Activated naive CD4-positive, alpha-beta T cell treated with anti-CD3 and anti-CD28 coated beads for 36 hours (primary cell): ENCODE results near the gene ESR1. TPM values are rescaled to one million over a fixed set of nuclear protein-coding genes. Genes with fewer than 3 reads are reported as not detected.
"Not testable (repeated sequence)": the region's sequence is repeated elsewhere in the genome, so short reads cannot be mapped to it uniquely, and the experiment has no call there.

Source experiments
- CTCF ChIA-PET: fragments of 350-600 bp; sonication (Branson Sonifier 250); formaldehyde crosslinking; loops from one replicate; lab custom pipeline; 2021; ENCODE audit warnings: antibody characterized with exemption; lab: Charles Lee
- DNase-seq: peaks from one replicate; pipeline ENCODE4 v3.0.0-alpha.2; 2020
- H3K27ac Mint-ChIP-seq: one replicate; pipeline ENCODE4 v1.8.0; 2021; ENCODE audit warnings: mild to moderate bottlenecking, mixed read lengths
- H3K27me3 Mint-ChIP-seq: one replicate; pipeline ENCODE4 v1.8.0; 2021; ENCODE audit warnings: low read depth, mixed read lengths
- H3K36me3 Mint-ChIP-seq: one replicate; pipeline ENCODE4 v1.8.0; 2021; ENCODE audit warnings: low read depth, mixed read lengths
- H3K4me1 Mint-ChIP-seq: one replicate; pipeline ENCODE4 v1.8.0; 2021; ENCODE audit warnings: low read depth, mixed read lengths
- H3K4me3 Mint-ChIP-seq: one replicate; pipeline ENCODE4 v1.8.0; 2021; ENCODE audit warnings: mild to moderate bottlenecking, moderate library complexity, mixed read lengths
- H3K9me3 Mint-ChIP-seq: one replicate; pipeline ENCODE4 v1.8.0; 2021; ENCODE audit warnings: mixed read lengths
- intact Hi-C: fragments of 100-400 bp; cut with micrococcal nuclease; formaldehyde crosslinking; loops from one replicate; pipeline ENCODE4 v1.15.1; 2023
- total RNA-seq, 2 experiments: library from RNA; stranded (reverse); gene quantifications; one replicate each; pipeline ENCODE4 v1.2.3, GENCODE V29; 2021

The ESR1 gene
- total RNA-seq, 2 experiments from 2014 or later: 0.52 to 0.54 TPM

GRCh38 chr6:152002306-152002705 lies 194.8 kb downstream of the ESR1 start:
- no peak for DNase-seq
- Mint-ChIP-seq H3K4me1 (no peaks in the 10 kb centered on the region), H3K4me3 (no peak overlapping the region), H3K36me3 (no peaks in the 10 kb centered on the region), H3K27me3 (no peaks in the 10 kb centered on the region), H3K9me3 (no peaks in the 10 kb centered on the region), H3K27ac (no peak overlapping the region)
- CTCF ChIA-PET: interaction anchor here (0.6 to 0.7 kb wide), 2 partner anchors 31 to 237 kb away, joined by 3 read pairs; no protein-coding TSS in a partner anchor
- intact Hi-C loops: no loop called here

- Mint-ChIP-seq H3K27ac (no peak overlapping the region), H3K27me3 (no peaks in the 10 kb centered on the region), H3K4me1 (no peaks in the 10 kb centered on the region), H3K9me3 (no peaks in the 10 kb centered on the region), H3K36me3 (no peaks in the 10 kb centered on the region), H3K4me3 (no peak overlapping the region)
- no peak for DNase-seq
- CTCF ChIA-PET: interaction anchor here (0.6 kb wide), 1 partner anchor 133 kb away, joined by 3 read pairs; no protein-coding TSS in a partner anchor
- intact Hi-C loops: no loop called here
Measured at GRCh38 chr6:152004036-152004566, 196.6 kb downstream of the ESR1 start.

GRCh38 chr6:152004896-152005295 lies 197.4 kb downstream of the ESR1 start:
- no peaks in the 10 kb centered on the region for H3K27me3 Mint-ChIP-seq
- CTCF ChIA-PET: no interaction called here
- H3K4me3 Mint-ChIP-seq: no peak overlapping the region
- H3K9me3 Mint-ChIP-seq: no peaks in the 10 kb centered on the region
- no peak for DNase-seq
- H3K27ac Mint-ChIP-seq: no peak overlapping the region
- H3K36me3 Mint-ChIP-seq: no peaks in the 10 kb centered on the region
- H3K4me1 Mint-ChIP-seq: no peaks in the 10 kb centered on the region
- intact Hi-C loops: no loop called here

DNA sequence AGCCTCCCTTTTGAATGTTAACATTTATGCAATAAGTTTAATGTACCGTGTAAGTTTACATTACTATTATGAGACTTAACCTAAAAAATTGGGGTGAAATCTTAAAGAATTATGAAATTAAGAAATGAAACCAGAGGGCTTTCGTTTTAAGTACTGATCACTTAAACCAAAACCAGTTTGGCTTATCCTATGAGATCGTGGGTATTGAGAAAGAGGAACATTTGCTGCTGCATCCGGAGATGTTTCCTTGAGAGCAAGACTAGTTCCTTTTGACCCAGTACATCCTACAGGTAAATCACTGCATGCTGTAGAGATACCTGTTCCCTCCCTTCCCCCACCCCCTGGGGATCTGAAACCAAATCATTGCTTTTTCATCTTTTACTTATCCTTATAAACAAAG lies 201.3 kb downstream of the ESR1 start:
- DNase-seq: no peak
- intact Hi-C loops: no loop called here
- H3K36me3 Mint-ChIP-seq: peaks cover 3% of the 10 kb centered on the region
- H3K4me3 Mint-ChIP-seq: no peak overlapping the region
- no peak overlapping the region for H3K27ac Mint-ChIP-seq
- H3K27me3 Mint-ChIP-seq: no peaks in the 10 kb centered on the region
- H3K9me3 Mint-ChIP-seq: no peaks in the 10 kb centered on the region
- no peaks in the 10 kb centered on the region for H3K4me1 Mint-ChIP-seq
- CTCF ChIA-PET: no interaction called here

DNA sequence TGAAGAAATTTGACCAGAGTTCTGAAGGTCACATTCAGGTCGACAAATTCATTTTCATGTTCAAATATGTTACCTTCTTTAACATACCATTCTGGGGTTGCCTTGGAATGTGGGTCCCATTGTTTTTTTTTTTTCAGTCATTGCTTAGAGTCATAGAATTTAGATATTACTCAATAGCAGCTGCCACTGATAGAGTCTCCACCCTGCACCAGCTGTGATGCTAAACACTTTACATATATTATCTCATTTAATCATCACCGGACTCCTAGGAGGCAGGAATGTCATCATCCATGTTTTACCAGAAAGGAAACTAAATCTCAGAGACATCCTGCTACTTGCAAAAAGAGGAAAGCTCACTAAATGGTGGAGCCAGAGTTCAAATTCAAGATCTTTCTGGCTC lies 204.7 kb downstream of the ESR1 start:
- CTCF ChIA-PET: no interaction called here
- no peaks in the 10 kb centered on the region for H3K27me3 Mint-ChIP-seq
- no peaks in the 10 kb centered on the region for H3K9me3 Mint-ChIP-seq
- intact Hi-C loops: no loop called here
- no peak for DNase-seq
- H3K4me3 Mint-ChIP-seq: no peak overlapping the region
- H3K27ac Mint-ChIP-seq: no peak overlapping the region
- no peaks in the 10 kb centered on the region for H3K4me1 Mint-ChIP-seq
- H3K36me3 Mint-ChIP-seq: peaks cover 4% of the 10 kb centered on the region

- Mint-ChIP-seq H3K27me3 (no peaks in the 10 kb centered on the region), H3K27ac (no peak overlapping the region), H3K36me3 (peaks cover 9% of the 10 kb centered on the region), H3K9me3 (peaks cover 5% of the 10 kb centered on the region), H3K4me3 (no peak overlapping the region), H3K4me1 (no peaks in the 10 kb centered on the region)
- CTCF ChIA-PET: no interaction called here
- DNase-seq: no peak
- intact Hi-C loops: no loop called here
Measured at GRCh38 chr6:152018876-152019275, 211.4 kb downstream of the ESR1 start.

- no peaks in the 10 kb centered on the region for H3K27me3 Mint-ChIP-seq
- H3K9me3 Mint-ChIP-seq: peaks cover 5% of the 10 kb centered on the region
- H3K4me3 Mint-ChIP-seq: no peak overlapping the region
- no peak for DNase-seq
- H3K27ac Mint-ChIP-seq: no peak overlapping the region
- H3K36me3 Mint-ChIP-seq: peaks cover 7% of the 10 kb centered on the region
- CTCF ChIA-PET: no interaction called here
- H3K4me1 Mint-ChIP-seq: no peaks in the 10 kb centered on the region
- intact Hi-C loops: no loop called here
Measured at GRCh38 chr6:152022303-152022702, 214.8 kb downstream of the ESR1 start.

GRCh38 chr6:152023613-152024012 lies 216.1 kb downstream of the ESR1 start:
- intact Hi-C loops: no loop called here
- Mint-ChIP-seq H3K4me3 (no peak overlapping the region), H3K27me3 (no peaks in the 10 kb centered on the region), H3K4me1 (no peaks in the 10 kb centered on the region), H3K36me3 (peaks cover 7% of the 10 kb centered on the region), H3K27ac (no peak overlapping the region), H3K9me3 (peaks cover 5% of the 10 kb centered on the region)
- CTCF ChIA-PET: no interaction called here
- no peak for DNase-seq

DNA sequence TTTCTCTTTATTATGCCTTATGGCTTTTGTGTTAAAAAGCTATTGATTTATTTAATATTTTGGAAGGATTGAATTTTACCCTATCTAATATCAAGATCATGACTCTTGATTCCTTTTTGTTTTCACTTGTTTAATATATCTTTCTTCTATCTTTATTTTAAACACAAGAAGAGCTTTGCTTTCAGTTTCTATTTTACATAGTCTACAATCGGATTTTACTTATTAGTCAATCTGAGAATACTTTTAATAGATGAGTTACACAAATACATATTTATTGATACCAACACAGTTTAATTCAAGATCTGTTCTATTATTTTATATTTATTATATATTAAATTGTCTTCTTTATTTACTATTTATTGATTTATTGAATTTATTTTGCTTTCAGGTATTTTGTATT lies 218.8 kb downstream of the ESR1 start:
- Mint-ChIP-seq H3K27me3 (no peaks in the 10 kb centered on the region), H3K9me3 (peaks cover 5% of the 10 kb centered on the region), H3K4me1 (no peaks in the 10 kb centered on the region), H3K4me3 (no peak overlapping the region), H3K27ac (no peak overlapping the region), H3K36me3 (peaks cover 9% of the 10 kb centered on the region)
- CTCF ChIA-PET: interaction anchor here (1.6 kb wide), 1 partner anchor 68 kb away, joined by 3 read pairs; no protein-coding TSS in a partner anchor
- DNase-seq: no peak
- intact Hi-C loops: no loop called here

DNA sequence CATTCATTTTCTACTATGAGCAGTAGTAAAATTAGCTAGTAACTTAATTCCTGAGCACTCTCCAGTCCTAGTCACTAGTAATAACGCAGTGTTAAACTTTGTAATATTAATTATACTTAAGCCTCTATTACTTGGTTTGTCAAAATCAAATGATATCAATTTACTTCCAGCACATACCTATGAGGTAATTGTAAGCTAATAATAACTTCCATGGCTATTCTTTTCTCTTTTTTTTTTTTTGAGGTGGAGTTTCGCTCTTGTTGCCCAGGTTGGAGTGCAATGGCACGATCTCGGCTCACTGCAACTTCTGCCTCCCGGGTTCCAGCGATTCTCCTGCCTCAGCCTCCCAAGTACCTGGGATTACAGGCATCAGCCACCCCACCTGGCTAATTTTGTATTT lies 219.3 kb downstream of the ESR1 start:
- H3K4me3 Mint-ChIP-seq, H3K36me3 Mint-ChIP-seq, DNase-seq, H3K27me3 Mint-ChIP-seq, H3K27ac Mint-ChIP-seq, H3K9me3 Mint-ChIP-seq, H3K4me1 Mint-ChIP-seq, intact Hi-C loops: not testable (repeated sequence)
- CTCF ChIA-PET: interaction anchor here (1.6 kb wide), 1 partner anchor 69 kb away, joined by 3 read pairs; no protein-coding TSS in a partner anchor

DNA sequence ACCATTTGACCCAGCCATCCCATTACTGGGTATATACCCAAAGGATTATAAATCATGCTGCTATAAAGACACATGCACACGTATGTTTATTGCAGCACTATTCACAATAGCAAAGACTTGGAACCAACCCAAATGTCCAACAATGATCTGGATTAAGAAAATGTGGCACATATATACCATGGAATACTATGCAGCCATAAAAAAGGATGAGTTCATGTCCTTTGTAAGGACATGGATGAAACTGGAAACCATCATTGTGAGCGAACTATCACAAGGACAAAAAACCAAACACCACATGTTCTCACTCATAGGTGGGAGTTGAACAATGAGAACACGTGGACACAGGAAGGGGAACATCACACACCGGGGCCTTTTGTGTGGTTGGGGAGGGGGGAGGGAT lies 226.3 kb downstream of the ESR1 start:
- H3K27ac Mint-ChIP-seq, H3K36me3 Mint-ChIP-seq, H3K27me3 Mint-ChIP-seq, H3K4me3 Mint-ChIP-seq, DNase-seq, intact Hi-C loops, H3K9me3 Mint-ChIP-seq, CTCF ChIA-PET, H3K4me1 Mint-ChIP-seq: not testable (repeated sequence)

- Mint-ChIP-seq H3K27me3 (no peaks in the 10 kb centered on the region), H3K4me3 (no peak overlapping the region), H3K4me1 (no peaks in the 10 kb centered on the region), H3K9me3 (peaks cover 7% of the 10 kb centered on the region), H3K27ac (no peak overlapping the region), H3K36me3 (no peaks in the 10 kb centered on the region)
- CTCF ChIA-PET: interaction anchor here (0.5 kb wide), 1 partner anchor 202 kb away, joined by 3 read pairs; no protein-coding TSS in a partner anchor
- intact Hi-C loops: no loop called here
- DNase-seq: no peak
Measured at GRCh38 chr6:152034631-152035030, 227.1 kb downstream of the ESR1 start.

GRCh38 chr6:152046118-152046517 lies 238.6 kb downstream of the ESR1 start:
- peaks cover 4% of the 10 kb centered on the region for H3K9me3 Mint-ChIP-seq
- DNase-seq: no peak
- no peaks in the 10 kb centered on the region for H3K4me1 Mint-ChIP-seq
- CTCF ChIA-PET: no interaction called here
- H3K4me3 Mint-ChIP-seq: no peak overlapping the region
- no peaks in the 10 kb centered on the region for H3K36me3 Mint-ChIP-seq
- no peaks in the 10 kb centered on the region for H3K27me3 Mint-ChIP-seq
- intact Hi-C loops: no loop called here
- H3K27ac Mint-ChIP-seq: no peak overlapping the region
